Upper lobe of left lung (tissue), 4 donors: ENCODE measurements around the gene C1QTNF5.

Source experiments
- POLR2A ChIP-seq, 4 donors: fragments of 450-650 bp; IDR thresholded peaks; one replicate each; pipeline ENCODE4 v1.5.1; 2016 to 2017; ENCODE audit warnings: antibody characterized with exemption in 4 of 4, mild to moderate bottlenecking in 2 of 4
- POLR2AphosphoS5 ChIP-seq, 2 donors: sonication (generic); formaldehyde crosslinking; IDR thresholded peaks; one replicate each; pipeline ENCODE4 v1.5.1; 2017; ENCODE audit warnings: antibody characterized with exemption in 2 of 2
- TF ChIP-seq, protein P1 (sequence below), 6 experiments: fragments of 450-650 bp in 4 of 6; fragments of 200-600 bp in 2 of 6; sonication (generic) in 2 of 6; IDR thresholded peaks; one replicate each; pipeline ENCODE4 v1.5.1; 2016 to 2019; ENCODE audit warnings: antibody characterized with exemption in 6 of 6

GRCh38 chr11:119310682-119311052 is 30.0 kb downstream of the C1QTNF5 start:
- no peak for TF ChIP-seq POLR2A (IDR thresholded peaks at IDR 0.05)
- TF ChIP-seq, protein P1, sequence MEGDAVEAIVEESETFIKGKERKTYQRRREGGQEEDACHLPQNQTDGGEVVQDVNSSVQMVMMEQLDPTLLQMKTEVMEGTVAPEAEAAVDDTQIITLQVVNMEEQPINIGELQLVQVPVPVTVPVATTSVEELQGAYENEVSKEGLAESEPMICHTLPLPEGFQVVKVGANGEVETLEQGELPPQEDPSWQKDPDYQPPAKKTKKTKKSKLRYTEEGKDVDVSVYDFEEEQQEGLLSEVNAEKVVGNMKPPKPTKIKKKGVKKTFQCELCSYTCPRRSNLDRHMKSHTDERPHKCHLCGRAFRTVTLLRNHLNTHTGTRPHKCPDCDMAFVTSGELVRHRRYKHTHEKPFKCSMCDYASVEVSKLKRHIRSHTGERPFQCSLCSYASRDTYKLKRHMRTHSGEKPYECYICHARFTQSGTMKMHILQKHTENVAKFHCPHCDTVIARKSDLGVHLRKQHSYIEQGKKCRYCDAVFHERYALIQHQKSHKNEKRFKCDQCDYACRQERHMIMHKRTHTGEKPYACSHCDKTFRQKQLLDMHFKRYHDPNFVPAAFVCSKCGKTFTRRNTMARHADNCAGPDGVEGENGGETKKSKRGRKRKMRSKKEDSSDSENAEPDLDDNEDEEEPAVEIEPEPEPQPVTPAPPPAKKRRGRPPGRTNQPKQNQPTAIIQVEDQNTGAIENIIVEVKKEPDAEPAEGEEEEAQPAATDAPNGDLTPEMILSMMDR (IDR thresholded peaks at IDR 0.05) = no peak
- no peak for TF ChIP-seq POLR2AphosphoS5 (IDR thresholded peaks at IDR 0.05)
